WTC11 (cell line): ENCODE results near the gene CFAP99.
"Not testable (repeated sequence)": the region's sequence is repeated elsewhere in the genome, so short reads cannot be mapped to it uniquely, and the experiment has no call there.

Experiments used
- ATF3 ChIP-seq: sonication (generic); formaldehyde crosslinking; conservative IDR thresholded peaks from 2 replicates; pipeline ENCODE4 v1.8.1; 2022; ENCODE audit warnings: mild to moderate bottlenecking, missing genetic modification reagents
- CREB1 ChIP-seq: sonication (generic); formaldehyde crosslinking; IDR thresholded peaks from 2 replicates; pipeline ENCODE4 v1.8.0; 2023; ENCODE audit warnings: mild to moderate bottlenecking, missing genetic modification reagents
- CREM ChIP-seq: sonication (generic); formaldehyde crosslinking; IDR thresholded peaks from 2 replicates; pipeline ENCODE4 v1.8.1; 2022; ENCODE audit warnings: mild to moderate bottlenecking, missing genetic modification reagents, moderate library complexity
- E2F4 ChIP-seq: sonication (generic); formaldehyde crosslinking; IDR thresholded peaks from 2 replicates; pipeline ENCODE4 v1.8.1; 2022; ENCODE audit warnings: low read depth, mild to moderate bottlenecking, moderate library complexity, missing genetic modification reagents, borderline replicate concordance
- ELF4 ChIP-seq: sonication (generic); formaldehyde crosslinking; IDR thresholded peaks from 2 replicates; pipeline ENCODE4 v1.8.1; 2022; ENCODE audit warnings: low read depth, mild to moderate bottlenecking, moderate library complexity, missing genetic modification reagents
- FOXP1 ChIP-seq: sonication (generic); formaldehyde crosslinking; IDR thresholded peaks from 2 replicates; pipeline ENCODE4 v1.8.0; 2022; ENCODE audit warnings: missing genetic modification reagents, mild to moderate bottlenecking, moderate library complexity, borderline replicate concordance
- JUN ChIP-seq: sonication (generic); formaldehyde crosslinking; IDR thresholded peaks from 2 replicates; pipeline ENCODE4 v1.8.0; 2023; ENCODE audit warnings: mild to moderate bottlenecking, missing genetic modification reagents
- USF1 ChIP-seq: sonication (generic); formaldehyde crosslinking; IDR thresholded peaks from 2 replicates; pipeline ENCODE4 v1.8.0; 2022; ENCODE audit warnings: mild to moderate bottlenecking, missing genetic modification reagents
- TF ChIP-seq, protein P1 (sequence below): fragments of 200-600 bp; IDR thresholded peaks from 2 replicates; pipeline ENCODE4 v1.8.0; 2022; ENCODE audit warnings: antibody characterized with exemption
- TF ChIP-seq, protein P2 (sequence below): sonication (generic); formaldehyde crosslinking; IDR thresholded peaks from 2 replicates; pipeline ENCODE4 v1.8.1; 2022; ENCODE audit warnings: low read depth, missing genetic modification reagents, borderline replicate concordance

GRCh38 chr4:2382769-2383202 lies 36.0 kb upstream of the CFAP99 start:
- TF ChIP-seq, protein P1, sequence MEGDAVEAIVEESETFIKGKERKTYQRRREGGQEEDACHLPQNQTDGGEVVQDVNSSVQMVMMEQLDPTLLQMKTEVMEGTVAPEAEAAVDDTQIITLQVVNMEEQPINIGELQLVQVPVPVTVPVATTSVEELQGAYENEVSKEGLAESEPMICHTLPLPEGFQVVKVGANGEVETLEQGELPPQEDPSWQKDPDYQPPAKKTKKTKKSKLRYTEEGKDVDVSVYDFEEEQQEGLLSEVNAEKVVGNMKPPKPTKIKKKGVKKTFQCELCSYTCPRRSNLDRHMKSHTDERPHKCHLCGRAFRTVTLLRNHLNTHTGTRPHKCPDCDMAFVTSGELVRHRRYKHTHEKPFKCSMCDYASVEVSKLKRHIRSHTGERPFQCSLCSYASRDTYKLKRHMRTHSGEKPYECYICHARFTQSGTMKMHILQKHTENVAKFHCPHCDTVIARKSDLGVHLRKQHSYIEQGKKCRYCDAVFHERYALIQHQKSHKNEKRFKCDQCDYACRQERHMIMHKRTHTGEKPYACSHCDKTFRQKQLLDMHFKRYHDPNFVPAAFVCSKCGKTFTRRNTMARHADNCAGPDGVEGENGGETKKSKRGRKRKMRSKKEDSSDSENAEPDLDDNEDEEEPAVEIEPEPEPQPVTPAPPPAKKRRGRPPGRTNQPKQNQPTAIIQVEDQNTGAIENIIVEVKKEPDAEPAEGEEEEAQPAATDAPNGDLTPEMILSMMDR, result not testable (repeated sequence)
- not testable (repeated sequence) for TF ChIP-seq JUN (CRISPR knock-in tag); E2F4 (CRISPR knock-in tag); CREM (CRISPR knock-in tag); ATF3 (CRISPR knock-in tag); USF1 (CRISPR knock-in tag); FOXP1 (CRISPR knock-in tag); ELF4 (CRISPR knock-in tag); CREB1
- TF ChIP-seq, protein P2, sequence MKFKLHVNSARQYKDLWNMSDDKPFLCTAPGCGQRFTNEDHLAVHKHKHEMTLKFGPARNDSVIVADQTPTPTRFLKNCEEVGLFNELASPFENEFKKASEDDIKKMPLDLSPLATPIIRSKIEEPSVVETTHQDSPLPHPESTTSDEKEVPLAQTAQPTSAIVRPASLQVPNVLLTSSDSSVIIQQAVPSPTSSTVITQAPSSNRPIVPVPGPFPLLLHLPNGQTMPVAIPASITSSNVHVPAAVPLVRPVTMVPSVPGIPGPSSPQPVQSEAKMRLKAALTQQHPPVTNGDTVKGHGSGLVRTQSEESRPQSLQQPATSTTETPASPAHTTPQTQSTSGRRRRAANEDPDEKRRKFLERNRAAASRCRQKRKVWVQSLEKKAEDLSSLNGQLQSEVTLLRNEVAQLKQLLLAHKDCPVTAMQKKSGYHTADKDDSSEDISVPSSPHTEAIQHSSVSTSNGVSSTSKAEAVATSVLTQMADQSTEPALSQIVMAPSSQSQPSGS (CRISPR knock-in tag), result not testable (repeated sequence)
